Stimulated activated CD4-positive, alpha-beta T cell treated with anti-CD3 and anti-CD28 coated beads, Interleukin-12 subunit alpha, Interleukin-12 subunit beta, amount 100 ng/mL, for 4 hours (primary cell): ENCODE measurements around the gene KCNK13.
A peak's percentile ranks its signal among the peaks of the same experiment; 100 is the strongest.
"Not testable (repeated sequence)": the region's sequence is repeated elsewhere in the genome, so short reads cannot be mapped to it uniquely, and the experiment has no call there.

Experiments used
- DNase-seq: peaks from one replicate; pipeline ENCODE4 v3.0.0-alpha.2; 2020

Gene KCNK13

DNA sequence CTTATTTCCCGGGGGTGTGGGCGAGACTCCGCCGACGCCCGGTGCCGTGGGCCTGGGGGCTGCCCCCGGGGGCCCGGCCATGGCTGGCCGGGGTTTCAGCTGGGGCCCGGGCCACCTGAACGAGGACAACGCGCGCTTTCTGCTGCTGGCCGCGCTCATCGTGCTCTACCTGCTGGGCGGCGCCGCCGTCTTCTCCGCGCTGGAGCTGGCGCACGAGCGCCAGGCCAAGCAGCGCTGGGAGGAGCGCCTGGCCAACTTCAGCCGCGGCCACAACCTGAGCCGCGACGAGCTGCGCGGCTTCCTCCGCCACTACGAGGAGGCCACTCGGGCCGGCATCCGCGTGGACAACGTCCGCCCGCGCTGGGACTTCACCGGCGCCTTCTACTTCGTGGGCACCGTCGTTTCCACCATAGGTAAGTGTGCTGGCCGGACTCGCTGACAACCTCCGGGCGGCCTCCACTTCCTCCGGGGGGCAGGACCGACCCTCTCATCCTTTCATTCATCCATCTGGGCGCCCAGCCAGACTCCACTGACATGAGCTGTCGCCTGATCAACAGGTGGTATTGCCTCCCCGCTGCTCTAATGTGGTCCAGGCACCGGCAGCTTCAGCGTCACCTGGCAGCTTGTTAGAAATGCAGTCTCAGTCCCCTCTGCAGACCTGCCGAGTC lies 467 bp downstream of the KCNK13 start:
- peak; percentile 8 for DNase-seq

DNA sequence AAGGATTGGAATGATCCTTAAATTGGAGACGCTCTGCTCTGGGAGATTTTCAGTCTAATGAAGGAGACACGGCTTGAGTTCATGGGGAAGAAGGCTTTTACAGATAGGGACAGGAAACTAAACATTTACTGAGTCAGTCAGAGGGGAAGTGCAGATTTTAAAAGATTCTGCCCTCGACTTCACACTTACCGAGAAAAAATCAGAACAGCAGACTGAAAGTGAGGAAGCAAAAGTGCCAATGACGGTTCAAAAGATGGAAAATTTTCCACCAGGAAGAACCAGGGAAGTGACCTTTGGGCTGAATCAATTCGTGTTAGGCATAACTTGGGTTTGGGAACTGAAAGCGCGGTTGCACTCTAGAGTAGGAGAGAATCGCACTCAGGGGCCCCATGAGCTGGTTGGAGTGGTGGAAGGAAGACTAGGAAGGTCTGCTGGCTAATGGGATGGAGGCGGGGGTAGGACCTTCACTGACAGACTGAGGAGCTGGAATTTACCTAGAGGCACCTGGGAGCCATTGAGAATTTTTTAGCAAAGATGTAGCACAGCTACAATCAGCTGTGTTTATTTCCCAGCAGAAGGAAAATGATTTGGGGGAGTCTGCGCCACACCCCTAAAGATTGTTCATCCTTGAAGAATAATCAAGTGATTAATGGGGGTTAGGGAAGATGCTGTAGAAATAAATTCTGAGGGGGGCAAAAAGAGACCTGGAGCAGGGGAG lies 1.2 kb downstream of the KCNK13 start:
- no peak for DNase-seq

DNA sequence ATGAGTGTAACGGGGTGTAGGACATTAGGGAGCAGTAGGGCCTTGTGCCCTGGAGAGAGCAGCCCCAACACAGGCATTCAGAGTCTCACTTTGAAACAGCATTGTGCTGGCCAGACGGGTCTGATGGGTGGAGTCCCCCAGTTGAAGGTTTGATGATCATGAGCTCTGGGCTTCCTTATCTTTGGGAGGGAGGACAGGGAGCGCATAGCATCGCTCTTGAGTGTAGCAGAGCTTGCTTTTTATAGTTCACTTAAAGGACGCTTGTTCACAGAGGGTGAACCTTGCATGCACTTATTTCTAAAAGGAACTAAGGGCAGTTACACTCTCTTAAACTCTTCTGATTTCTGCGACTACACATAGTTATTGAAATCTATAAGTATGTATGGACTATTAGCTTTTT lies 10.6 kb downstream of the KCNK13 start:
- no peak for DNase-seq

DNA sequence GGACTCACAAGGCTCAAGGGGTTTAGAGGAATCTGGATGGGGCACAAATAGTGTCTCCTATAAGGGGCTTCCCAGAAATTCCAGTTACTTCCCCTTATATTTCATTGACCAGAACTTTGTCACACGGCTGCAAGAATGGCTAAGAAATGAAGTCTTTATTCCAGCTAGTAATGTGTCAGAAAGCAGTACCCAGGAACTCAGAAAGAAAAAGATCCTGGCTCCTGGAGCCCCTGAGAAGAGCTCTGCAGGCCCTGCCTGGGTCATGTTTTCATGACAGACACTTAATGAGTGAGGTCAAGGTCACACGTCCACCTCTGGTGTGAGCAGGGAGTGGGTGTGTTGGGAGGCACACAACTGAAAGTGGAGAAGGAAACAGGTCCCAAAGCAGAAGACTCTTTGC lies 17.8 kb downstream of the KCNK13 start:
- no peak for DNase-seq

- no peak for DNase-seq
Observed at GRCh38 chr14:90087433-90087832, 25.6 kb downstream of the KCNK13 start.

DNA sequence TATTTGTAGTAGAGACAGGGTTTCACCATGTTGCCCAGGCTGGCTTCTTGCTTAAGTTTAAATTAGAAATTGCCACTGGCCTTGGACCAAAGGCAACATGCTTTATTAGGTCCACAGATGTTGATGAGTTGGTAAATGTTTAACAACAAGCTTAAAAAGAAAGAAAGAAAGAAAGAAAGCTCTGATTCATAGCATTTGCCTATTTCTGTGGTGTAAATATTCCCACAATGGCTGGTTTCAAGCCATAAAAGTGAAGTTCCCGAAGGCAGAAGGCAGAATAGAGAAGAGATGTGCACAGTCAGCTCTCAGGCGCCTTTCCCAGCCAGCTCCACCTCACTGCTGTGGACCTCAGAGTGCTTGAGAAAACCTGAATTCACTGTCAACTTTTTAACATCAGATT lies 26.4 kb downstream of the KCNK13 start:
- DNase-seq: no peak

DNA sequence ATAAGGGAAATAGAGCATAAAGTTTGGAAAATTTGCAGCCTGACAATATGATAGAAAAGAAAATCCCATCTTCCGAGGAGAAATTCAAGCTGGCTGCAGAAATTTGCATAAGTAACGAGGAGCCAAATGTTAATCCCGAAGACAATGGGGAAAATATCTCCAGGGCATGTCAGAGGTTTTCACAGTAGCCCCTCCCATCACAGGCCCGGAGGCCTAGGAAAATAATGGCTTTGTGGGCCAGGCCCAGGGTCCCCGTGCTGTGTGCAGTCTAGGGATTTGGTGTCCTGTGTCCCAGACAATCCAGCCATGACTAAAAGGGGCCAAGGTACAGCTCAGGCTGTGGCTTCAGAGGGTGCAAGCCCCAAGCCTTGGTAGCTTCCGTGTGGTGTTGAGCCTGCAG lies 27.7 kb downstream of the KCNK13 start:
- DNase-seq: not testable (repeated sequence)

DNA sequence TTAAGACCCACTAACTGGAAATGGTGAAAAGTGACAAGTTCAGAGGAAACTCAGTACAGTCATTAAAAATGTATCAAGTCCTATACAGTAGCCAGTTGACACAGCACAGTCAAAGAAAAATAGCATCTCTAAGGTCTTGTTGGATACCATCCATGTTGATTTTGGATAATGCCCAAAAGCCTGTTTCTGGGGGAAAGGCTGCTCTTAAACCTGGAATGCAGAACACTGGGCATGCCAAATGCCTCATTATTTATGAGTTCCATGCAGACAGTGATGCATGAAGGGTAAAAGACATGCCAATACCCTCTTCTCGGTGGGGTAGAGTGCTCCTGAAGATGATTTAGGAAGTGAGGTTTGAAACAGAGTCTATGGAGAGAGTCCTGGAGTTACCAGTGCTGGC lies 29.6 kb downstream of the KCNK13 start:
- DNase-seq: no peak

DNA sequence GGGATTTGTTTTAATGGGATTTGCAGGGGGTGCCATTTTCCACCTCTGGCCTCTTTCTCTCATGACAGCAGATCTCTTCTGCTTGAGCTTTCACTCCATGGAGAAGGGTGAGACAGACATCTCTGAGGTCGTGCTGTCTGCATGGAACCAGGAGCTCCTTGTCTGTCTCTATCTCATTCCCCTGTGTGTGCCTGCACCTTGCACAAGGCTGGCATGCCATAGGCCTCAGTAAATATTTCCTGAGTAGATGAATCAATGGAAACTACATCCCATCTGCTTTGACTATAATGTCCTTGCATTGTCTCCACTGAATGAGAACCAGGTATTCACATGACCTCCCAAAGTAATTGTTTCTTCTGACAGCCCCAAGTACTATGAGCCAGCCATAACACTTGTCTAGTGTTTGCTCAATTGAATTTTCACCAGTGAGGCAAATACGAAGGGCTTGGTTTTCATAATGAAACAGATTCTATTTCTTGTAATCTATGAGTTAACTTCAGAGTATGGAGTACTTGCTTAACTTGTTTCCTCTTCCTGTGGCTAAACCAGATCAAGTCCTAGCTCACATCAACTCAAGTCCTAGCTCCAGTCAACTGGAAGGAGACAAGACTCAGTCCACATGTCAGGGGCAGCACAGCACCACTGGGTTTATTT lies 32.3 kb downstream of the KCNK13 start:
- no peak for DNase-seq

GRCh38 chr14:90095096-90095495 lies 33.3 kb downstream of the KCNK13 start:
- no peak for DNase-seq

- DNase-seq: no peak
Observed at GRCh38 chr14:90096566-90096965, 34.8 kb downstream of the KCNK13 start.

GRCh38 chr14:90103808-90104207 lies 42.0 kb downstream of the KCNK13 start:
- no peak for DNase-seq

- no peak for DNase-seq
Observed at GRCh38 chr14:90105756-90106155, 44.0 kb downstream of the KCNK13 start.

GRCh38 chr14:90107789-90108188 lies 46.0 kb downstream of the KCNK13 start:
- no peak for DNase-seq

GRCh38 chr14:90109858-90110257 lies 48.1 kb downstream of the KCNK13 start:
- no peak for DNase-seq

- no peak for DNase-seq
Observed at GRCh38 chr14:90111895-90112534, 50.2 kb downstream of the KCNK13 start.

- DNase-seq: no peak
Observed at GRCh38 chr14:90114554-90114953, 52.8 kb downstream of the KCNK13 start.

- no peak for DNase-seq
Observed at GRCh38 chr14:90115780-90116179, 54.0 kb downstream of the KCNK13 start.

DNA sequence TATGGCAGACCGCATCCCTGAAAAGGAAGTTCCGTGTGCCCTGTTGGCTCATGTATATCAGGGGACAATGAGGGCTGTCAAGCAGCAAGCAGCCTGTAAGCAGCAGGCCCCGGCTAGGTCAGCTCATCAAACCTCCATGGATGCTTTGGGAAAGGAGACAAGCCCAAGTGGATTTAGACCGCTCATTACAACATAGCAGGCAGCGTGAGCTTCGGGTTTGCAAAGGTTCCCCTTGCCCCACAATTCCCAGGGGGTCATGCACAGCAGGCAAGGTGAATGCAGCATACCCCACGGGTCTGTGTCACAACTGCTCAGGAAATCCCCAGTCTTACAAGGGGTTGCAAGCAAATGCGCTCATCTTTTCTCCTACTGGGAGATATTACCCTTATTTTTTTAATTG lies 54.6 kb downstream of the KCNK13 start:
- no peak for DNase-seq

DNA sequence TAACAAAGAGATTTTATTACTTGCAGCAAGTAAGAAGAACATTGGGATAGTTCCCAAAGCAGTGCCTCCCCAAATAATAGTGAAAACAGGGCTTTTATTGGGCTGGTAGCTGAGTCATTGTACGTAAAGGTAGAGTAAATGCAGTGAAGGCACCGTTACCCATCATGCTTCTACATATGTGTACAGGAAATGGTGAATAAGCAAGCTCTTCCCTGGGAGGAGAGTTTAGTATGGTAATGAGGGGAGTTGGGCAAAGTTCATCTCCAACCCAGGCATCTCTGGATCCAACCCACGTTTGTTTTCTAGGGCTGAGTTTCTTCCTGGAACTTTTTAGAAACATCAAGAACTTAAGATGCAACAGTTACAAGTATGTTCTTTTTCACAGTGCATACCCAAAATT lies 56.2 kb downstream of the KCNK13 start:
- DNase-seq: no peak

GRCh38 chr14:90126260-90126659 lies 64.5 kb downstream of the KCNK13 start:
- DNase-seq: no peak

GRCh38 chr14:90132821-90133570 lies 71.2 kb downstream of the KCNK13 start:
- no peak for DNase-seq

DNA sequence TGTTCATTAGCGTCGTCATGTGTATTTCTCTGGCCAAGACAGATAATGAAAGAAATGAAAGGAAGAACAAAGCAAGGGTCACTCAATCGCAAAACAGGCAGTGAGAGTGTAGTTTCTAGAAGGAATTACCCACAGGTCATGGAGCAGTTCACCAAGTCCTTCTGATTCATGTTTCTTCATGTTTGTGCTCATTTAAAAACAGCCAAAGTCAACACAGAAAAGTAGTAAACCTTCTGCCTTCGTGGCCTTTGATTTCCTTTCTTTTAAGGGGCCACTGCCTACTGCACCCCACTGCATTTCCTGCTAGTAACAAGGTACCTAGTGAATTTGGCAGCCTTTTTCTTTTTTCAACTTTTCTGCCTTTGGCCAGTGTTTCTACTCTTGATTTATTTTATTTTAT lies 75.1 kb downstream of the KCNK13 start:
- DNase-seq: no peak
